DOHH2 (cell line): ENCODE results near the gene COPS4.
"Not testable (repeated sequence)": the region's sequence is repeated elsewhere in the genome, so short reads cannot be mapped to it uniquely, and the experiment has no call there.

Source experiments
- H3F3A ChIP-seq: fragments of 200-600 bp; sonication (generic), shearing (Covaris generic); 2 replicates; pipeline ENCODE4 v1.6.0; 2016; ENCODE audit warnings: antibody characterized with exemption, mild to moderate bottlenecking; ENCODE audit not compliant: control insufficient read depth, insufficient read depth
- H3K27ac ChIP-seq: fragments of 200-600 bp; sonication (generic); 2 replicates; pipeline ENCODE4 v1.5.1; 2014; ENCODE audit warnings: low read depth, mild to moderate bottlenecking, low read length, moderate library complexity
- H3K27me3 ChIP-seq: fragments of 200-600 bp; sonication (generic); 2 replicates; pipeline ENCODE4 v1.6.1; 2014; ENCODE audit warnings: mild to moderate bottlenecking, low read length, mixed read lengths; ENCODE audit not compliant: control insufficient read depth
- H3K36me3 ChIP-seq: fragments of 200-600 bp; sonication (generic); 2 replicates; pipeline ENCODE4 v1.6.1; 2014; ENCODE audit warnings: mild to moderate bottlenecking, low read length, moderate library complexity, mixed read lengths; ENCODE audit not compliant: control insufficient read depth
- H3K4me1 ChIP-seq: fragments of 200-600 bp; sonication (generic); 2 replicates; pipeline ENCODE4 v1.6.1; 2014; ENCODE audit warnings: mild to moderate bottlenecking, low read length, mixed read lengths; ENCODE audit not compliant: control insufficient read depth
- H3K4me2 ChIP-seq: fragments of 200-600 bp; sonication (generic); 2 replicates; pipeline ENCODE4 v1.6.0; 2014; ENCODE audit warnings: mild to moderate bottlenecking, low read length, moderate library complexity
- H3K4me3 ChIP-seq: fragments of 200-600 bp; sonication (generic); 2 replicates; pipeline ENCODE4 v1.5.1; 2014; ENCODE audit warnings: mild to moderate bottlenecking, low read length, mixed read lengths
- H3K79me2 ChIP-seq: fragments of 200-600 bp; sonication (generic); 2 replicates; pipeline ENCODE4 v1.6.1; 2014; ENCODE audit warnings: mild to moderate bottlenecking, low read length, mixed read lengths; ENCODE audit not compliant: control insufficient read depth
- H3K9me2 ChIP-seq: fragments of 200-600 bp; sonication (generic); replicated peaks from 2 replicates; pipeline ENCODE4 v1.6.1; 2014; ENCODE audit warnings: mild to moderate bottlenecking, low read length, mixed read lengths; ENCODE audit not compliant: control insufficient read depth
- H3K9me3 ChIP-seq: fragments of 200-600 bp; sonication (generic); 2 replicates; pipeline ENCODE4 v1.6.1; 2014; ENCODE audit warnings: antibody characterized with exemption, low read length, mixed read lengths; ENCODE audit not compliant: control insufficient read depth, insufficient read depth
- H4K20me1 ChIP-seq: fragments of 200-600 bp; sonication (generic); 2 replicates; pipeline ENCODE4 v1.6.0; 2014; ENCODE audit warnings: low read depth, mild to moderate bottlenecking, antibody characterized with exemption, low read length, moderate library complexity; ENCODE audit not compliant: control insufficient read depth, insufficient read depth
- EZH2phosphoT487 ChIP-seq: fragments of 200-600 bp; sonication (generic); IDR thresholded peaks from 2 replicates; pipeline ENCODE4 v1.6.1; 2017; ENCODE audit warnings: borderline replicate concordance, mild to moderate bottlenecking, antibody characterized with exemption, low read length, moderate library complexity, mixed read lengths
- TF ChIP-seq, protein P1 (sequence below): fragments of 200-600 bp; sonication (generic); IDR thresholded peaks from one replicate; pipeline ENCODE4 v1.5.1; 2014; ENCODE audit warnings: antibody characterized with exemption, mild to moderate bottlenecking, low read depth, low read length; ENCODE audit not compliant: poor library complexity, severe bottlenecking

The COPS4 gene

DNA sequence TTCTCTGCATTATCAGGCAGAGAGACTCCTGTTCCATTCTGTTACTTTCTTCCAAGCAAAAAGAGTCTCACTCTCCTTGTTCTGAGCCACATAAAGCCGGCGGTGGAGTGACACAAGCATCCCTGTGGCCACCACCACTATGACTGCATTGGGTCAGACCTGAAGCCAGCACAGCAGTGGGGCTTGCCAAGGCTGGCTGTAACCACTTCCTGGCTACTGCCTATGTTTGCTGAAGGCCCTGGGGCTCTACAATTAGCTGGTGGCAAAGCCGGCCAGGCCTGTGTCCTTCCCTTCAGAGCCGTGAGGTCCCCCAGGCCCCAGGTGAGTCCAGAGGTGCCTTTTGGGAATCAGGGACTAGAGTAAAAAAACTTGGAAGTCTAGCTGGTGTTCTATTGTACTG is 47.8 kb downstream of the COPS4 start:
- Histone ChIP-seq H3K4me1 (0 out of 2 replicates have a peak, but pooled peaks cover 2% of the 10 kb centered on the region), H3K4me3 (no peak overlapping the region), H3F3A (no peaks in the 10 kb centered on the region), H3K36me3 (no peaks in the 10 kb centered on the region), H3K4me2 (no peak overlapping the region), H3K79me2 (no peaks in the 10 kb centered on the region), H3K9me2 (no peaks in the 10 kb centered on the region), H3K9me3 (no peaks in the 10 kb centered on the region), H4K20me1 (no peaks in the 10 kb centered on the region), H3K27ac (no peak overlapping the region), H3K27me3 (no peaks in the 10 kb centered on the region)
- TF ChIP-seq, protein P1, sequence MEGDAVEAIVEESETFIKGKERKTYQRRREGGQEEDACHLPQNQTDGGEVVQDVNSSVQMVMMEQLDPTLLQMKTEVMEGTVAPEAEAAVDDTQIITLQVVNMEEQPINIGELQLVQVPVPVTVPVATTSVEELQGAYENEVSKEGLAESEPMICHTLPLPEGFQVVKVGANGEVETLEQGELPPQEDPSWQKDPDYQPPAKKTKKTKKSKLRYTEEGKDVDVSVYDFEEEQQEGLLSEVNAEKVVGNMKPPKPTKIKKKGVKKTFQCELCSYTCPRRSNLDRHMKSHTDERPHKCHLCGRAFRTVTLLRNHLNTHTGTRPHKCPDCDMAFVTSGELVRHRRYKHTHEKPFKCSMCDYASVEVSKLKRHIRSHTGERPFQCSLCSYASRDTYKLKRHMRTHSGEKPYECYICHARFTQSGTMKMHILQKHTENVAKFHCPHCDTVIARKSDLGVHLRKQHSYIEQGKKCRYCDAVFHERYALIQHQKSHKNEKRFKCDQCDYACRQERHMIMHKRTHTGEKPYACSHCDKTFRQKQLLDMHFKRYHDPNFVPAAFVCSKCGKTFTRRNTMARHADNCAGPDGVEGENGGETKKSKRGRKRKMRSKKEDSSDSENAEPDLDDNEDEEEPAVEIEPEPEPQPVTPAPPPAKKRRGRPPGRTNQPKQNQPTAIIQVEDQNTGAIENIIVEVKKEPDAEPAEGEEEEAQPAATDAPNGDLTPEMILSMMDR = no peak
- TF ChIP-seq EZH2phosphoT487 = no peak

DNA sequence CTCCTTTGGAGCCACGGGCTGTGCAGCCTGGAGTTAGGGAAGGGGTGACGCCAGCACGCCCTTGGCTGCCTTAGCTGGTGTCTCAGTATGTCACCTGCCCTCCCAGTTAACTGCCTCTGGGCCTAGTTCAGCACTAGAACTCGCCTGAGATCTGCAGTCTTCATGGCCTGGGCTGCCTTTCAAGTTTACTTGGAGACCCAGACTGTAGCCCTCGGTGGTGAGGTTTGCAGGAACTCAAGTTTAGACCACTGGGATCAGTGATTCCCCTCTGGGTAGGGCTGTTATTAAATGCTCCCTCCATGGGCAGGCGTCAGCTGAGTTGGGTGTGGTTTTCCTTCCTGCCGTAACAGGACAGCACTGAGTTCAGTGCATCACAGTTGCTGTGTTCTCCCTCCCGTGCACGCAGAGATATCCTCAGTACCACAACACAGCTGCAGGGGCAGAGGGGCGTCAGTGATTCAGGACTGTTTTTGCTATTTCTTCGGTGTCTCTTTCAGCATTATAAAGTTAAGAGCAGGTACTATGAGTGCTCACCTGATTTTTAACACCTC is 49.0 kb downstream of the COPS4 start:
- TF ChIP-seq, protein P1 = no peak
- TF ChIP-seq EZH2phosphoT487 = no peak
- Histone ChIP-seq H3F3A (no peaks in the 10 kb centered on the region), H3K4me3 (no peak overlapping the region), H3K36me3 (no peaks in the 10 kb centered on the region), H3K27ac (no peak overlapping the region), H3K9me3 (no peaks in the 10 kb centered on the region), H3K9me2 (no peaks in the 10 kb centered on the region), H3K4me2 (no peak overlapping the region), H3K27me3 (peaks cover 2% of the 10 kb centered on the region; the same call in 1 of the 2 replicates), H4K20me1 (no peaks in the 10 kb centered on the region), H3K79me2 (no peaks in the 10 kb centered on the region), H3K4me1 (0 out of 2 replicates have a peak, but pooled peaks cover 2% of the 10 kb centered on the region)

DNA sequence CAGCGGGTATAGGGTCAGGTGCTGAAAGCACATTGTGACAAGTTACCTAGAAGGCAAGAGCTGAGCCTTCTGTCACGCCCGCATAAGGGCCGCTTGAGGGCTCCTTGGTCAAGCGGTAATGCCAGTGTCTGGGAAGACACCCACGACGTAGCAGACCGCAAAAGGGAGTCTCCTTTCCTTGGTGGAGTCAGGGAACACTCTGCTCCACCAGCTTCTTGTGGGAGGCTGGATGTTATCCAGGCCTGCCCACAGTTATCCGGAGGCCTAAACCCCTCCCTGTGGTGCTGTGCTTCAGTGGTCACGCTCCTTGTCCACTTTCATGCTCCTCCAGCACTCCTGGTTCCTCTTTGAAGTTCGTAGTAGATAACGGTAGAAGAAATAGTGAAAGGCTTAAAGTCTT is 50.0 kb downstream of the COPS4 start:
- not testable (repeated sequence) for H3K4me3 ChIP-seq, H3K27me3 ChIP-seq, H3K4me1 ChIP-seq, H3K79me2 ChIP-seq, H3K27ac ChIP-seq, H4K20me1 ChIP-seq, H3K36me3 ChIP-seq, H3F3A ChIP-seq, H3K4me2 ChIP-seq, H3K9me2 ChIP-seq, H3K9me3 ChIP-seq

DNA sequence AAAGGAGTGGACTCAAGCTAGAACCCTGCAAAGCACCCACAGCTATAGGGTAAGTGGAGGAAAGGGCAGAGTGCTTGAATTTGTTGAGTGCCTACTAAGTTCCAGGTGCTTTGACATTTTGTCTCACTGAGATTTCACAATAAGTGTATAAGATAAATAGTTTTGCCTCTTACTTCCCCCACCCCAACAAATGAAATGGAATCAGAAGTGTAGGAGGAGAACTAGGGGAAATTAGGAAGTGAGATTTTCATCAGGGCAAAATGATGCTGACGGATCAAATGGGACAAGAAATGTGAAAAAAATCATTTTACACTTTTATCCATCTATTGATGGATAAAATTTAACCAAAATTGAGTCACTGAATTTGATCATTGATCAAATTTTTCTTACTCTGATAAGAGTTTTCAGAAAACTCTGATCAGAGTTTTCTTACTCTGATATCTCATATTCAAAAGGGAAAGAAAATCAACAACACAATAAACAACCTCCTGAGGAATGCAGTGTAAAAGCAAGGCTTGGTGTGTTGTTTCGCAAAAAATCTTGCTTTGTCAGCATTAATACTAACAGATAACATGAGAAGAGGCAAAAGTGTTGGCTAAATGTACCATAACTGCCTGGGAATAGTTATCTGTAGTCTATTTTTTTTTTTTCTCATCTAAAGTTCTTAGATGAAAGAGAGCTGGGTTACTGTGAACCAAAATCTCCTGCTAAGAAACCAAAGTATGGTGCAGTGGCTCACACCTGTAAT is 54.6 kb downstream of the COPS4 start:
- Histone ChIP-seq H3K27me3 (peaks cover 8% of the 10 kb centered on the region; the same call in 1 of the 2 replicates), H4K20me1 (no peaks in the 10 kb centered on the region), H3K9me3 (no peaks in the 10 kb centered on the region), H3K79me2 (no peaks in the 10 kb centered on the region), H3K27ac (no peak overlapping the region), H3K4me2 (no peak overlapping the region), H3F3A (no peaks in the 10 kb centered on the region), H3K9me2 (no peaks in the 10 kb centered on the region), H3K4me3 (no peak overlapping the region), H3K4me1 (no peaks in the 10 kb centered on the region), H3K36me3 (no peaks in the 10 kb centered on the region)
- TF ChIP-seq, protein P1 = no peak
- TF ChIP-seq EZH2phosphoT487 = no peak
